DOHH2 (cell line): Measurements from ENCODE around the gene PRKCG.

ENCODE experiments used
- EZH2phosphoT487 ChIP-seq: fragments of 200-600 bp; sonication (generic); IDR thresholded peaks from 2 replicates; pipeline ENCODE4 v1.6.1; 2017; ENCODE audit warnings: borderline replicate concordance, mild to moderate bottlenecking, antibody characterized with exemption, low read length, moderate library complexity, mixed read lengths
- TF ChIP-seq, protein P1 (sequence below): fragments of 200-600 bp; sonication (generic); IDR thresholded peaks from one replicate; pipeline ENCODE4 v1.5.1; 2014; ENCODE audit warnings: antibody characterized with exemption, mild to moderate bottlenecking, low read depth, low read length; ENCODE audit not compliant: poor library complexity, severe bottlenecking

DNA sequence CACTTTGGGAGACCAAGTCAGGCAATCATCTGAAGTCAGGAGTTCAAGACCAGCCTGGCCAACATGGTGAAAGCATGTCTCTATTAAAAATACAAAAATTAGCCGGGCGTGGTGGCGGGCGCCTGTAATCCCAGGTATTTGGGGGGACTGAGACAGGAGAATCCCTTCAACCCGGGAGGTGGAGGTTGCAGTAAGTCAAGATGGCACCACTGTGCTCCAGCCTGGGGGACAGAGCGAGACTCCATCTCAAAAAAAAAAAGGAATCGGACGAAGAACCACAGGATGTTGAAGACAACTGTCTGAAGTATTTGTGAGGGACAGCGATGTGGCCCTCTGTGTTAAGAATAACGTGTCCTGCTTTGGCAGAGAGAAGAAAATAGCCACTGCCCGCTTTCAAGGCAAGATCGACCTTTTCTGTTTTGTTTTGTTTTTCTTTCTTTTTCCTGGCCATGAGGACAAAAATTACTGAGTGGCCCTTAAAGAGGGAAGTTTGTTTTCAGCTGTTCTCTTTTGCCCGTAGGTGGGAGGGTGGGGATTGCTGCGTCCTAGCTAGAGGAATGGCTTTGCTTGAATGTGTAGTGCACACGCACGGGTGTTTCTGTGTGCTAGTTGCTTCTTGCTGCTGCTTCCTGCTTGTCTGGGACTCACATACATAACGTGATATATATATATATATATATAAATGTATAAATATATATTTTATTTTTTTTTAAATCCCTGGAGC is 6.2 kb upstream of the PRKCG start:
- TF ChIP-seq, protein P1, sequence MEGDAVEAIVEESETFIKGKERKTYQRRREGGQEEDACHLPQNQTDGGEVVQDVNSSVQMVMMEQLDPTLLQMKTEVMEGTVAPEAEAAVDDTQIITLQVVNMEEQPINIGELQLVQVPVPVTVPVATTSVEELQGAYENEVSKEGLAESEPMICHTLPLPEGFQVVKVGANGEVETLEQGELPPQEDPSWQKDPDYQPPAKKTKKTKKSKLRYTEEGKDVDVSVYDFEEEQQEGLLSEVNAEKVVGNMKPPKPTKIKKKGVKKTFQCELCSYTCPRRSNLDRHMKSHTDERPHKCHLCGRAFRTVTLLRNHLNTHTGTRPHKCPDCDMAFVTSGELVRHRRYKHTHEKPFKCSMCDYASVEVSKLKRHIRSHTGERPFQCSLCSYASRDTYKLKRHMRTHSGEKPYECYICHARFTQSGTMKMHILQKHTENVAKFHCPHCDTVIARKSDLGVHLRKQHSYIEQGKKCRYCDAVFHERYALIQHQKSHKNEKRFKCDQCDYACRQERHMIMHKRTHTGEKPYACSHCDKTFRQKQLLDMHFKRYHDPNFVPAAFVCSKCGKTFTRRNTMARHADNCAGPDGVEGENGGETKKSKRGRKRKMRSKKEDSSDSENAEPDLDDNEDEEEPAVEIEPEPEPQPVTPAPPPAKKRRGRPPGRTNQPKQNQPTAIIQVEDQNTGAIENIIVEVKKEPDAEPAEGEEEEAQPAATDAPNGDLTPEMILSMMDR = no peak
- TF ChIP-seq EZH2phosphoT487 = no peak
